GM12801 (cell line): ENCODE results near the gene GTF2F2.

ENCODE experiments used
- TF ChIP-seq, protein P1 (sequence below): IDR thresholded peaks from one replicate; pipeline ENCODE4 v1.5.1; 2011; ENCODE audit warnings: control low read depth; ENCODE audit not compliant: insufficient read length; ENCODE audit errors: extremely low read depth

The GTF2F2 gene

DNA sequence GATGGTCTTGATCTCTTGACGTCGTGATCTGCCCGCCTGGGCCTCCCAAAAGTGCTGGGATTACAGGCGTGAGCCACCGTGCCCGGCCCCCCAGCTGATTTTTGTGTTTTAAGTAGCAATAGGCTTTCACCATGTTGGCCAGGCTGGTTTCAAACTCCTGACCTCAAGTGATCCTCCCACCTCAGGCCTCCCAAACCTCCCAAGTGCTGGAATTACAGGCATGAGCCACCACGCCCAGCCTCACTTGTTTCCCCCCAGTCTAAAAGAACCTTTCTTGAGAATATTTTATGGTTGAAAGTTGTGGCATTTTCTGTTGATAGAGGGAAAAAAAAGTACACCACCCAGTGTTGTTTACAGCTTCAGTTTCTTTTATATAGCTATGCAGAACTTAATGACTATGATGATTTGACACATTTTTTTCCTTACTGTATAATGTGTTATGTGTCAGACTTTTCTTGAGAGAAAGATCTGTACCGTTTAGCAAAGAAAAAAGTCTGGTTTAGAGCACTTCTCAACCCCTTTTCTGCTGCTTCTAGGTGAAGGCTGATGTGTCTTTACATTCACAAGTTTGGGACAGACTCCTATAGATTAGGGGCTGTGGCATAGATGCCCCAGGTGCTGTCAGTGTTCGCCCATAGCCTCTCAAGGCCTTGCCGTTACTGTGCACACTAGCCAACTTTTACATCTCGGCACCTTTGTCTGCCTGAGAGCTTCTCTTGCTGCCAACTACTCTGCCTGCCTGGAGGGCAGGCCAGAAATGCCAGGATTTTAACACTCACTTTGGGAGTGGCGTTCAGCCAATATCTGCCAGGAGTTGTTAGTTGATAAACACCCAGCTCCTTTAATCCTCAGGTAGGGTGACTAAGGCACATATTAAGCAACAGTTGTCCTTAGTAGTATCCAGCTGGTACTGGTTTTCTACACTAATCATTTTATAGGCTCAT is 47.6 kb downstream of the GTF2F2 start:
- TF ChIP-seq, protein P1, sequence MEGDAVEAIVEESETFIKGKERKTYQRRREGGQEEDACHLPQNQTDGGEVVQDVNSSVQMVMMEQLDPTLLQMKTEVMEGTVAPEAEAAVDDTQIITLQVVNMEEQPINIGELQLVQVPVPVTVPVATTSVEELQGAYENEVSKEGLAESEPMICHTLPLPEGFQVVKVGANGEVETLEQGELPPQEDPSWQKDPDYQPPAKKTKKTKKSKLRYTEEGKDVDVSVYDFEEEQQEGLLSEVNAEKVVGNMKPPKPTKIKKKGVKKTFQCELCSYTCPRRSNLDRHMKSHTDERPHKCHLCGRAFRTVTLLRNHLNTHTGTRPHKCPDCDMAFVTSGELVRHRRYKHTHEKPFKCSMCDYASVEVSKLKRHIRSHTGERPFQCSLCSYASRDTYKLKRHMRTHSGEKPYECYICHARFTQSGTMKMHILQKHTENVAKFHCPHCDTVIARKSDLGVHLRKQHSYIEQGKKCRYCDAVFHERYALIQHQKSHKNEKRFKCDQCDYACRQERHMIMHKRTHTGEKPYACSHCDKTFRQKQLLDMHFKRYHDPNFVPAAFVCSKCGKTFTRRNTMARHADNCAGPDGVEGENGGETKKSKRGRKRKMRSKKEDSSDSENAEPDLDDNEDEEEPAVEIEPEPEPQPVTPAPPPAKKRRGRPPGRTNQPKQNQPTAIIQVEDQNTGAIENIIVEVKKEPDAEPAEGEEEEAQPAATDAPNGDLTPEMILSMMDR = no peak

DNA sequence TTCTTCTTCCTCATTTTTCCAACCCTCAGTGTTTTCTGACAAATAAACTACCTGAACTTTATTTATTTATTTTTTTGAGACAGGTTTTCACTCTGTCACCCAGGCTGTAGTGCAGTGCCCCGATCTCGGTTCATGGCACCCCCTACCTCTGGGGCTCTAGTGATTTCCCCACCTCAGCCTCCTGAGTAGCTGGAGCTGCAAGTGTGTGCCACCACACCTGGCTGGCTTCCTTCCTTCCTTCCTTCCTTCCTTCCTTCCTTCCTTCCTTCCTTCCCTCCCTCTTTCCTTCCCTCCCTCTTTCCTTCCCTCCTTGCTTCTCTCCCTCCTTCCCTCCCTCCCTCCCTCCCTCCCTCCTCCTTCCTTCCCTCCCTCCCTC is 48.2 kb downstream of the GTF2F2 start:
- TF ChIP-seq, protein P1 = no peak

DNA sequence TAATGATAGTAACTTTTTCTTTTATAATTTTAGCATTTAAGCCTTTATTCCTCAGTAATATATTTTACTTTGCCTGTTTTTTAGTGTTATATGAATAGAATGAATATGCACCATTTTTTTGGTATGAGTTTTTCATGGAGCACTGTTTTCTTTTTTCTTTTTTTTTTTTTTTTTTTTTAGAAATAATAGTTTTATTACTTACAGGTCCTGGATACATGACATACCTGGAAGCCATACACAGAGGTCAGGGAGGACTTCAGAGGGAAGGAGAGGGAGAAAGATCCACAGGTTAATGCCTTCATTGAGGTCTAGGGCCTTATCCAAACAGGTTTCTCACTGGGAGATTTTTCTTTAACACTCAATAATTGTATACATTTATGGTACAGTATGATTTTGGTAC is 54.2 kb downstream of the GTF2F2 start:
- TF ChIP-seq, protein P1 = no peak

DNA sequence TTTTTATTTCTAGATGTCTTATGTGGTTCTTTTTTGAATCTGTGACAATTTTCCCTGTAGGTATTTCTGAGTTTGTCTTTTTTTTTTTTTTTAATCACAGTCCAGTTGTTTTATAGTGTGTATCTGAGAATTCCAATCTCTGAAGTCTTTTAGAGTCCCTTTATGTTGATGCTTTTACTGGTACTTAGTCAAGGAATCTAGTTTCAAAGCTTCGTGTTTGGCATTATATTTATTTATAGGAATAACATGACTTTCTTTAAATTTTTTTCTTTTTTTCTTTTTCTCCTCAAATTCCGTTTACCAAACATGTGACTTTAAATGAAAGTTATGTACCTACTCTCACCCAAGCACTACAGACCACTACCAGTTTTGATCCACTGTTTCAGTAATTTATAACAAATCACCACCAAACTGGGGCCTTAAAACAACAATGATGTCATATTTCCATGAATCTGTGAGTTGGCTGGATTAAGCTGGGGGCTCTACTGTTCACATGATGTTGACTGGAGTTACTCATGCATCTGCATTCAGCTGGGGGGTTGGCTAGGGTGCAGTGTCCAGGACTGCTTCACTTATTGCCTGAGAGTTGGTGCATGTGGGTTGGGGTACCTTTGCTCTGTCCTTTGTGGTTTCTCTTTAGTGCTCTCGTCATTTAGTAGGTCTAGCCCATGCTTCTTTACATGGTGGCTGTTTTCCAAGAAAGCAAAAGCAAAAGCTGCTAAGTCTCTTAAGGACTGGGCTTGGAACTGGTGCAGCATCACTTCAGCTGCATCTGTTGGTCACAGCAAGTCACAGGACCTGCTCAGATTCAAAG is 58.2 kb downstream of the GTF2F2 start:
- TF ChIP-seq, protein P1 = no peak

DNA sequence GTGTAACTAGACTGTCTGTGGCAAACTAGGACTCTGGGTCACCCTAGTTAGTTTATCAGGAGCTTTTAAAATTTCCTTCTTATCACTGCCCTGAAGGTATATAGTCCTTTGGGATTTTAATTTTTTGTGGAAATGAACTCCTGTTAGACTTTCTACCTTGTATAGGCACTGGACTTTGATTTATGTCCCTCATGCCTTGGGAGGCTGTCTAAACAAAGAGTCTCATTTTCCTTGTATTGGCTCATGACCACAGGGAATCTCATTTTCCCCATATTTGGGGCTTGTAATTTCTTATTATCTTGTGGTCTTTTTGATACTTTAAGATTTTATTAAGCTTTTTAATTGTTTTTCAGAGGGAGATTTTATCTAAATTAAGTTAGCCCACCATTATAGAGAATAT is 59.1 kb downstream of the GTF2F2 start:
- TF ChIP-seq, protein P1 = no peak

DNA sequence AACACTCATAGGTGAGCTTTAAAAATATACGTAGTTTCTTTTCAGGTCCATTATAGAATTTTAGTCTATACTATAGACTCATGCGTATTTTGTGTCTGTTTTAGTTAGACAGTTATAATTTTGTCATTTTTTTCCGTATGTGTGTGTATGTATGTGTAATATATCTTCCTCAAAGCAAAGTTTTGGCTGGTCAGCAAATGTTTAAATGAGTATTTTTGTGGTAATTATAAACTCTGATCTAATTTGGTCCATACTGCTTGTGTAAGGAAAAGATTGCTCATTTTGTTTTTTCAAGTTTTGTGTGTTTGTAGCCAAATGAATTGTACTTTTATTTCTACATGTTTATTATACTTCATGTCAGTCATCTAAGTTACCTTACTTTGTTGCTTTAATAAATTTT is 60.0 kb downstream of the GTF2F2 start:
- TF ChIP-seq, protein P1 = no peak
